ENCODE measurements around the gene KIF12. TPM values are rescaled to one million over a fixed set of nuclear protein-coding genes. Genes with fewer than 3 reads are reported as not detected.

Gene KIF12
- total RNA-seq, 2 experiments from 2014 or later, result not detected

DNA sequence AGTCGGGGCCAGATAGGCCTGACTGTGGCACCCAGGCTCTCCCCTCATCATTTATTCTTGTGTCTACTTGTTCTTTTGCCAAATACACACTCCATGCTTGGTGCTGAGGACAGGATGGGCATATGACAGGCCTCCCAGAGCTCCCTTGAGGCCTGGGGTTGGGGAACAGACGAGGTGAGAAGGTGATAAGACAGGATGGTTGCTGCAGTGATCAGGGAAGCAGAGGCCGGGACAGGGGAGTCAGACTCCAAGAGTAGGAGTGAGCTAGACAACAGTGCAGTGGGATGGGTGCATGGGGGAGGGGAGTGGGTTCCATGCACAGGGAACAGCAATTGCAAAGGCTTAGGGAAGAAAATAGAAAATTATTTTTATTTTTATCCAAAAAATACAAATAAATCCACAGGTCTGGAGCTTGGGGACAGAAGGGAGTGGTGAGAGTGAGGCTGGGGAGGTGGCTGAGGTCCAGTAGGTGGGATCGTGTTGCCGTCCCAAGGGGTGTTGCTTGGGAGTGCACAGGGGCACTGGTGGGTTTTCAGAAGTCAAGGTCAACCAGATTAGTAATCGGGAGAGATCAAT is 17.6 kb downstream of the KIF12 start:
- intact Hi-C loops (cut with DNase I, micrococcal nuclease), result loop anchor here in 1 of 2 experiments (1.0 to 2.0 kb wide), 2 partner anchors 73 to 210 kb away; partner anchors contain the start of gene COL27A1
- H3K9me3 Mint-ChIP-seq (ENCODE audit: low read depth), result no peaks in the 10 kb centered on the region
- no peak for DNase-seq
- no peak overlapping the region for H3K27ac Mint-ChIP-seq
- no peak for ATAC-seq
- ChIA-PET CTCF (interaction anchor here (0.6 to 4.0 kb wide), 9 partner anchors 10 to 297 kb away, joined by 3 to 45 read pairs (median 4); no protein-coding TSS in a partner anchor), POLR2A (no interaction called here)
- no peaks in the 10 kb centered on the region for H3K36me3 Mint-ChIP-seq (ENCODE audit: low read depth)
- H3K4me3 Mint-ChIP-seq, result no peak overlapping the region
- no peaks in the 10 kb centered on the region for H3K4me1 Mint-ChIP-seq
- peaks cover 4% of the 10 kb centered on the region for H3K27me3 Mint-ChIP-seq

DNA sequence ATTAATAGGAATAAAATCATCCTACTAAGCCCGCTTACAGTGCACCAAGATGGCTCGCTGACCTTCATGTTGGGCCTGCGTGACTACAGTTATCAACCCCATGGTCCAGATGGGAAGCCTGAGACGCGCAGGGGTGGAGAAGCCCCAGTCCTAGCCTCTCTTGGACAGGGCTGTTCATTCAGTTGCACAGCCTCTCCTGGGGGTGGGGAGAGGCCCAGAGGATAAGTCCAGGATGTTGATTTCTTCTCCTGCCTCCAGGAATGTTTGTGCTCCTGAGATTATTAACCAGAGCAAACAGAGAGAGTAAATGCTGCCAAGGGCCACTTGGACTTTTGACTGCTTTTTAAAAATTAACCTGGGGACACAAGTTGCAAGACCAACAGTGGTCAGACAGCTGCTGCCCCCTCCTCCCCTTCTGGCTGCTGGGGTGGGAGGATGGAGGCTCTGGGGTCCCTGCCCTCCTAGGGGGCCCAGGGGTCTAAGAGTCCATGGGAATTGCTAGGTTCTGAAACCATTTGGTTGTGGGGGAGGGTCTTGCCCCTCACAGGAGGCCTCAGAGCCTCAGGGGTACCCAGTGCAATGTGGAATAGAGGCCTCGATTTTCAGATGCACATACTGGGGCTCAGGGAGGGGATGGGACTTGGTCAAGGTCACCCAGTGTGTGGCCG is 18.2 kb downstream of the KIF12 start:
- no peaks in the 10 kb centered on the region for H3K9me3 Mint-ChIP-seq (ENCODE audit: low read depth)
- H3K36me3 Mint-ChIP-seq (ENCODE audit: low read depth), result no peaks in the 10 kb centered on the region
- no peak for DNase-seq
- peaks cover 5% of the 10 kb centered on the region for H3K27me3 Mint-ChIP-seq
- intact Hi-C loops (cut with DNase I, micrococcal nuclease), result no loop called here
- no peak overlapping the region for H3K27ac Mint-ChIP-seq
- POLR2A ChIA-PET, result no interaction called here
- H3K4me3 Mint-ChIP-seq, result no peak overlapping the region
- H3K4me1 Mint-ChIP-seq, result no peaks in the 10 kb centered on the region
- CTCF ChIA-PET, result interaction anchor here (0.7 to 4.0 kb wide), 3 partner anchors 154 to 212 kb away, joined by 3 to 45 read pairs (median 4); no protein-coding TSS in a partner anchor
- ATAC-seq, result no peak

DNA sequence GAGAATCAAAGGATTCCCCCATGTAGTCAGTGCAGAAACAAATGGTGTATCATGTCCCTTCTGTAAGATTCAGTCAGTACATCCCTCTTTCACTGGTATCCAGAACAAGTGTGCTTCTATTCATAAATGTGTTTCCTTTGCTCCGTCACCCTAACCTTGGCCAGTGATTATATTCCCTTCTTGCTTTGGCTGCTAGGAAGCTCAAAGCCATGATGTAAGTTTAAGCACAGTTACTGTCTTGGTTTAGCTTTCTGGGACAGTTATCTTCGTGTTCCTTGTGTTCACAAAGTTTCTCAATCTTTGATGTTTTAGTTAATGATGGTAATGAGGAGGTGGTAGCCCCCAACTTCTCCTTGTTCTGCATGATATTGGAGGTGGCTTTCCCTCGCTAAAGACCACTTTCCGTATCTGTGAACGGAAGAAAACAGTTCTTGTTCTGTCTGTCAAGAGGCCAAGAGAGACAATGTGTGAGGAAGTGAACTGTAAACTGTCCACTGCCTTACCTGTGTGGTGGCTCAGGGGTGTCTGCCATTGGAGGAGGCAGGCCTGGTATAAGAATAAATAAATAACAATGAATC is 18.8 kb downstream of the KIF12 start:
- POLR2A ChIA-PET, result no interaction called here
- no peaks in the 10 kb centered on the region for H3K9me3 Mint-ChIP-seq (ENCODE audit: low read depth)
- CTCF ChIA-PET, result interaction anchor here (1.2 to 1.5 kb wide), 2 partner anchors 37 to 211 kb away, joined by 3 read pairs; no protein-coding TSS in a partner anchor
- no peaks in the 10 kb centered on the region for H3K4me1 Mint-ChIP-seq
- intact Hi-C loops (cut with DNase I, micrococcal nuclease), result no loop called here
- H3K4me3 Mint-ChIP-seq, result no peak overlapping the region
- peaks cover 12% of the 10 kb centered on the region for H3K27me3 Mint-ChIP-seq
- DNase-seq (no peak), ATAC-seq (no peak)
- H3K36me3 Mint-ChIP-seq (ENCODE audit: low read depth), result no peaks in the 10 kb centered on the region
- no peak overlapping the region for H3K27ac Mint-ChIP-seq

- Mint-ChIP-seq H3K9me3 (ENCODE audit: low read depth) (no peaks in the 10 kb centered on the region), H3K4me3 (no peak overlapping the region), H3K27me3 (peaks cover 15% of the 10 kb centered on the region), H3K4me1 (no peaks in the 10 kb centered on the region), H3K27ac (no peak overlapping the region), H3K36me3 (ENCODE audit: low read depth) (no peaks in the 10 kb centered on the region)
- intact Hi-C loops (cut with DNase I, micrococcal nuclease), result no loop called here
- ChIA-PET POLR2A (no interaction called here), CTCF (interaction anchor here (0.7 to 1.9 kb wide), 3 partner anchors 15 to 212 kb away, joined by 3 to 7 read pairs (median 3); no protein-coding TSS in a partner anchor)
- ATAC-seq, result no peak
- no peak for DNase-seq
Measured at GRCh38 chr9:114078781-114079156, 20.3 kb downstream of the KIF12 start.

GRCh38 chr9:114078021-114078780 is 20.9 kb downstream of the KIF12 start, which contains the start of gene AMBP:
Gene AMBP, minus strand, starts transcription at chr9:114078300. Its CDS starts 91 bp downstream, at chr9:114078209.
- no peak for DNase-seq
- Mint-ChIP-seq H3K27me3 (peaks cover 15% of the 10 kb centered on the region), H3K36me3 (ENCODE audit: low read depth) (no peaks in the 10 kb centered on the region), H3K9me3 (ENCODE audit: low read depth) (no peaks in the 10 kb centered on the region), H3K27ac (no peak within 1 kb of the TSS), H3K4me3 (no peak within 1 kb of the TSS), H3K4me1 (no peaks in the 10 kb centered on the region)
- CTCF ChIA-PET, result interaction anchor here (0.6 to 1.9 kb wide), 2 partner anchors 213 to 266 kb away, joined by 4 to 7 read pairs; no protein-coding TSS in a partner anchor
- intact Hi-C loops (cut with DNase I, micrococcal nuclease), result no loop called here
- no peak for ATAC-seq
- POLR2A ChIA-PET, result no interaction called here

- ChIA-PET CTCF (interaction anchor here (0.6 to 1.9 kb wide), 2 partner anchors 214 to 266 kb away, joined by 4 to 7 read pairs; no protein-coding TSS in a partner anchor), POLR2A (no interaction called here)
- Mint-ChIP-seq H3K36me3 (ENCODE audit: low read depth) (no peaks in the 10 kb centered on the region), H3K4me1 (no peaks in the 10 kb centered on the region), H3K9me3 (ENCODE audit: low read depth) (no peaks in the 10 kb centered on the region), H3K27me3 (peaks cover 15% of the 10 kb centered on the region), H3K4me3 (no peak overlapping the region), H3K27ac (no peak overlapping the region)
- intact Hi-C loops (cut with DNase I, micrococcal nuclease), result no loop called here
- no peak for ATAC-seq
- DNase-seq, result no peak
Measured at GRCh38 chr9:114077162-114077837, 21.8 kb downstream of the KIF12 start.

DNA sequence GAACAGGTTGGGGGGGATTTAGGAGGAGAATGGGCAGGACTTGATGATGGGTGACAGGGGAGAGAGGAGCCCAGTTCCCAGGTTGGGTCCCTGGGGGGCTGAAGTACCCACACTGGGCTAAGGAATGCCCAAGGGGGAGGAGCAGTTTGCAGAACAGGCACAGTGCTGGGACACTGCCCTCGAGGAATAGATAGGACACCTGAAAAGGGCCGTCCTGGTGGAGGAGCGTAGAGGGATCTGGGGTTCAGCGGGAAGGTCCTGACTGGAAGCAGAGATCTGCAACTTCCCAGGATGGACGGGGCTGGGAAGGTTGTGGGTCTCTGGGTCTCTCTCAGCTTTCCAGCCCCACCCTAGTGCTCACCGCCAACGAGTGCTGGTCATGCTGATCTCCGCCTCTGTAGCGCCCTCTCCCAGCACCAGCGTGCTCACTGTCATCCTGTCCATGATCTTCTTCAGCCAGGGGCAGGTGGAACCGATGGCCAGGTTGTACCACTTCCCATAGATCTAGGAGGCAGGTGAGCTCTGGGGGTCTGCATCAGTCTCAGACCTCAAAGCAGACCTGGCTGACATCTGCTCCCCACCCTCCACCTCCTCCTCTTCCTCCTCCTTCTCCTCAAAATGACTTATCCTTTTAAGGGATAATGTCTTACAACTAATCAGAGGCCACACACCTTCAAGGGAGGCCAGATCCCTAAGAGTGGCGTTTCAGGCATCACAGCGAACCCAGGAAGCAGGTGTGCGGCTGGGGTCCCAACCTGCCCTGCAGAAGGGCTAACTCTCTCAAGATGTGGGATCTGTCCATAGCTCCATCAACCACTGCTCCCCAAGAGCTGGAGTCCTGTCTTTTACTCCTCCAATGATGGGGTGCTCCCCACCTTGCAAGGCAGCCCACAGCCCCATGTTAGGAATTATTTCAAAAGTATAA is 22.6 kb downstream of the KIF12 start:
- Mint-ChIP-seq H3K4me1 (no peaks in the 10 kb centered on the region), H3K4me3 (no peak overlapping the region), H3K27ac (no peak overlapping the region), H3K36me3 (ENCODE audit: low read depth) (no peaks in the 10 kb centered on the region), H3K27me3 (peaks cover 15% of the 10 kb centered on the region), H3K9me3 (ENCODE audit: low read depth) (no peaks in the 10 kb centered on the region)
- no peak for DNase-seq
- ChIA-PET CTCF (no interaction called here), POLR2A (no interaction called here)
- intact Hi-C loops (cut with DNase I, micrococcal nuclease), result no loop called here
- no peak for ATAC-seq

DNA sequence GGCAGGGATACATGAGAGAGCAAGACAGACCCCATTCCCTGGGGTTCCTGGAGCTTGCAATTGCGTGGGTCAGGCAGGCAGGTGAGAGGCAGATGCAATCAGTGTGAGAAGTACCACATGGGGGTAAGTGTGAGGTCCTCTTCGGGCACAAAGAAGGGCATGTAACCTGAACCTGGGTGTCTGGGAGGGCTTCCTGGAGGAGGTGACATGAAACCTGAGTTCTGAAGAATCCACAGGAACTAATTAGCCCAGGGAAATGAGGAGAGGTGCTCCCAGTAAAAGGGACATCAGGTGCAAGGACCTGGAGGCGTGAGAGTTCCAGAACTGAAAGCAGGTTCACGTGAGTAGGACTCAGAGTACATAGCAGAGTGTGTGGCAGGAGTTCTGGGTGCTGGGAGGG is 23.5 kb downstream of the KIF12 start:
- H3K36me3 Mint-ChIP-seq (ENCODE audit: low read depth), result no peaks in the 10 kb centered on the region
- DNase-seq (no peak), ATAC-seq (no peak)
- no peaks in the 10 kb centered on the region for H3K9me3 Mint-ChIP-seq (ENCODE audit: low read depth)
- H3K4me3 Mint-ChIP-seq, result no peak overlapping the region
- ChIA-PET CTCF (interaction anchor here (0.5 kb wide), 1 partner anchor 38 kb away, joined by 3 read pairs; no protein-coding TSS in a partner anchor), POLR2A (interaction anchor here (0.7 kb wide), 1 partner anchor 199 kb away, joined by 4 read pairs; no protein-coding TSS in a partner anchor)
- no peaks in the 10 kb centered on the region for H3K4me1 Mint-ChIP-seq
- H3K27me3 Mint-ChIP-seq, result peaks cover 15% of the 10 kb centered on the region
- intact Hi-C loops (cut with DNase I, micrococcal nuclease), result no loop called here
- H3K27ac Mint-ChIP-seq, result no peak overlapping the region

DNA sequence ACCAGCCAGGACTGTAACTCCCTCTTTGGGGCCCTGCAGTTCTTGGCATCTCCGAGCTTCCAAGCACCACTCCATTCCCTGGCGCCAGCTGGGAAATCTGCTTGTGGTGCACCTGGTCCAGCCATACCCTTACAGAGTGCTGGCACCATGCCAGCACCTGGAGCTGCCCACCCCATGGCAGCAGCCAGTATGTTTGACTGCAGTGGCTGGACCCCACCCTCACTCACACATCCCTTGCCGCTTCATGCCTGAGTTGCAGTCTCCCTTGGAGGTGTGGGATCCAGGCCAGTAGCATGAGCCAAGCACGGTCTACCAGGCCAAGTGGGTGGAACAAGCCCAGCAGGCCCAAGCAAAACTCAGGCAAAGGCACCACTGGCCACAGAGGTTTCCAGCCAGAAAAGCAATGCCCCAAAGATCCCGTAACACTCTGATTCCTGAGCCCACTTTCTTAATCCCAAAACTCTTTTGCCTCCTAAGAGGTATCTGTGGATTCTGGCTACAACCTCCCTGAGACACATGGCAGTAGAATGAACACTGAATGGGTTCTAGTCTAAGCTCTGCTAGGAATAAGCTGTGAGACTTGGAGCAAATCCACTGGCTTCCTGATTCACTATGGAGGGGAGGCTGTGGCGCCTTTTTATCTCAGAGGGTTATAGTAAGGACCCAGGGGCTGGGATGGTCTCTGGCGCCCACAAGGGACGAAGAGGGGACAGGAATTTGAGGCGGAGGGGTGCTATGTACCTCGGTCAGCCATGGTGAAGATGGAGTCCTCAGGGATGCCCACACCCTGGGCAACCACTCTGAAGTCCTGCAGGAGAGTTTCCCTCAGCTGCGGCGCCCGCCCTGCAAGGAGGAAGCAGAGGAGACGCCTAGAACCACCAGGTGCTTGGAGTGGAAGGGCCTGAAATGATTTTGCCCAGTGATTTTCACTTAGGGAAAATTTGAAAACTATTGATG is 26.6 kb downstream of the KIF12 start:
- intact Hi-C loops (cut with DNase I, micrococcal nuclease), result no loop called here
- Mint-ChIP-seq H3K27ac (no peak overlapping the region), H3K4me3 (no peak overlapping the region), H3K4me1 (no peaks in the 10 kb centered on the region), H3K36me3 (ENCODE audit: low read depth) (no peaks in the 10 kb centered on the region), H3K9me3 (ENCODE audit: low read depth) (no peaks in the 10 kb centered on the region), H3K27me3 (peaks cover 17% of the 10 kb centered on the region)
- POLR2A ChIA-PET, result no interaction called here
- DNase-seq (no peak), ATAC-seq (no peak)
- CTCF ChIA-PET, result interaction anchor here (0.7 to 1.9 kb wide), 3 partner anchors 10 to 178 kb away, joined by 3 to 9 read pairs (median 4); no protein-coding TSS in a partner anchor

All from activated CD4-positive, alpha-beta T cell treated with anti-CD3 and anti-CD28 coated beads for 36 hours (primary cell).